H1 (cell line): Measurements from ENCODE around the gene TDRKH. TPM values are rescaled to one million over a fixed set of nuclear protein-coding genes. Genes with fewer than 3 reads are reported as not detected.

Experiments
- CTCF ChIA-PET: fragments of 300-600 bp; sonication (Branson Sonifier 250); formaldehyde crosslinking; loops from one replicate; lab custom pipeline; 2021; ENCODE audit not compliant: partially characterized antibody; lab: Charles Lee
- POLR2A ChIA-PET: fragments of 300-600 bp; sonication (Branson Sonifier 250); formaldehyde crosslinking; loops from one replicate; lab custom pipeline; 2021; ENCODE audit warnings: inconsistent platforms; ENCODE audit not compliant: partially characterized antibody; lab: Charles Lee
- DNase-seq, 2 experiments: peaks; one replicate each; pipeline versions ENCODE4 v3.0.0 to v3.0.0-alpha.2; 2010 to 2022; ENCODE audit warnings: low spot score in 2 of 2, low read depth in 1 of 2, mixed read lengths in 1 of 2
- FAIRE-seq: peaks from 2 replicates; lab custom pipeline; 2011; peaks lifted over from hg19 to GRCh38; lab: Jason Lieb, UNC
- H2AFZ ChIP-seq: 2 replicates; pipeline ENCODE4 v1.8.1; 2012; ENCODE audit warnings: low read length, inconsistent platforms
- H2AK5ac ChIP-seq: 2 replicates; pipeline ENCODE4 v1.6.1; 2013; ENCODE audit warnings: low read depth, low read length
- H2BK120ac ChIP-seq: replicated peaks from 2 replicates; pipeline ENCODE3; 2013; ENCODE audit warnings: low read depth, low read length, inconsistent platforms
- H2BK12ac ChIP-seq: 2 replicates; pipeline ENCODE4 v1.6.1; 2013; ENCODE audit warnings: low read depth, low read length
- H2BK15ac ChIP-seq: 2 replicates; pipeline ENCODE4 v1.6.1; 2013; ENCODE audit warnings: low read length
- H2BK20ac ChIP-seq: 2 replicates; pipeline ENCODE4 v1.6.1; 2013; ENCODE audit warnings: low read length
- H2BK5ac ChIP-seq: 2 replicates; pipeline ENCODE4 v1.6.1; 2013; ENCODE audit warnings: low read depth, low read length
- H3K14ac ChIP-seq: 2 replicates; pipeline ENCODE4 v1.6.1; 2013; ENCODE audit warnings: inconsistent platforms; ENCODE audit not compliant: insufficient read length
- H3K18ac ChIP-seq: 2 replicates; pipeline ENCODE4 v1.6.1; 2013; ENCODE audit warnings: low read length; ENCODE audit errors: extremely low read depth
- H3K23ac ChIP-seq: 2 replicates; pipeline ENCODE4 v1.6.1; 2013; ENCODE audit warnings: inconsistent platforms; ENCODE audit not compliant: insufficient read length
- H3K23me2 ChIP-seq: 2 replicates; pipeline ENCODE4 v1.6.1; 2013; ENCODE audit warnings: low read depth, low read length
- H3K27ac ChIP-seq: 2 replicates; pipeline ENCODE4 v1.6.1; 2011; ENCODE audit warnings: low read depth, low read length, inconsistent platforms
- H3K27me3 ChIP-seq, 4 experiments: replicated peaks in 1 of 4; 1 replicate in 1 of 4; 2 replicates in 3 of 4; pipeline versions ENCODE4 v1.6.1 to v1.8.1; 2011 to 2013; ENCODE audit warnings: low read length in 3 of 4, mild to moderate bottlenecking in 3 of 4, inconsistent platforms in 2 of 4, mixed read lengths in 2 of 4, moderate library complexity in 1 of 4; ENCODE audit not compliant: control insufficient read depth in 3 of 4, insufficient read depth in 3 of 4; ENCODE audit errors: extremely low read depth in 1 of 4
- H3K36me3 ChIP-seq, 4 experiments: 2 replicates each; pipeline versions ENCODE4 v1.6.1 to v1.8.1; 2011 to 2013; ENCODE audit warnings: mild to moderate bottlenecking in 4 of 4, low read length in 3 of 4, moderate library complexity in 2 of 4, control low read depth in 1 of 4, inconsistent platforms in 1 of 4; ENCODE audit not compliant: insufficient read depth in 4 of 4, control insufficient read depth in 2 of 4
- H3K4ac ChIP-seq: replicated peaks from 2 replicates; pipeline ENCODE3; 2013; ENCODE audit warnings: low read length, low read depth, mixed read lengths, inconsistent platforms; ENCODE audit not compliant: insufficient read length
- H3K4me1 ChIP-seq, 4 experiments: replicated peaks in 1 of 4; 1 replicate in 1 of 4; 2 replicates in 3 of 4; pipeline versions ENCODE4 v1.6.1 to v1.8.1; 2011 to 2013; ENCODE audit warnings: low read length in 3 of 4, inconsistent platforms in 2 of 4, mixed read lengths in 1 of 4; ENCODE audit not compliant: insufficient read depth in 4 of 4, control insufficient read depth in 3 of 4
- H3K4me2 ChIP-seq, 2 experiments: 2 replicates each; pipeline versions ENCODE4 v1.6.1 to v1.8.1; 2011 to 2013; ENCODE audit warnings: low read depth in 2 of 2, low read length in 2 of 2, control low read depth in 1 of 2, inconsistent platforms in 1 of 2, mild to moderate bottlenecking in 1 of 2; ENCODE audit not compliant: insufficient read depth in 1 of 2
- H3K4me3 ChIP-seq, 4 experiments: fragments of 200-600, 300-600 bp in 1 of 4; sonication (generic), shearing (Covaris generic), sonication (Bioruptor Twin) in 1 of 4; 2 replicates each; pipeline versions ENCODE4 v1.5.1 to v1.8.1; 2011 to 2016; ENCODE audit warnings: low read length in 4 of 4, low read depth in 3 of 4, control low read depth in 2 of 4, inconsistent platforms in 2 of 4, mild to moderate bottlenecking in 2 of 4, mixed read lengths in 1 of 4, moderate library complexity in 1 of 4; ENCODE audit not compliant: insufficient read depth in 2 of 4; ENCODE audit errors: extremely low read depth in 1 of 4
- H3K56ac ChIP-seq: replicated peaks from 2 replicates; pipeline ENCODE3; 2013; ENCODE audit warnings: low read depth, mild to moderate bottlenecking, mixed read lengths, low read length, inconsistent platforms; ENCODE audit not compliant: insufficient read length
- H3K79me1 ChIP-seq: 2 replicates; pipeline ENCODE4 v1.6.1; 2013; ENCODE audit warnings: low read depth, low read length, control low read depth
- H3K79me2 ChIP-seq, 2 experiments: 2 replicates each; pipeline versions ENCODE4 v1.6.1 to v1.8.1; 2012 to 2013; ENCODE audit warnings: low read length in 2 of 2, mild to moderate bottlenecking in 2 of 2, inconsistent platforms in 1 of 2; ENCODE audit not compliant: insufficient read depth in 2 of 2, control insufficient read depth in 1 of 2
- H3K9ac ChIP-seq, 4 experiments: replicated peaks in 1 of 4; 1 replicate in 1 of 4; 2 replicates in 3 of 4; pipeline versions ENCODE4 v1.6.1 to v1.8.1; 2011 to 2013; ENCODE audit warnings: low read depth in 3 of 4, low read length in 3 of 4, control low read depth in 2 of 4, mild to moderate bottlenecking in 2 of 4, moderate library complexity in 2 of 4, inconsistent platforms in 1 of 4; ENCODE audit errors: extremely low read depth in 1 of 4
- H3K9me3 ChIP-seq, 2 experiments: 2 replicates each; pipeline versions ENCODE4 v1.6.1 to v1.8.1; 2012 to 2013; ENCODE audit warnings: mild to moderate bottlenecking in 2 of 2, moderate library complexity in 2 of 2, control low read depth in 1 of 2, inconsistent platforms in 1 of 2, low read depth in 1 of 2, low read length in 1 of 2, mixed read lengths in 1 of 2; ENCODE audit not compliant: insufficient read depth in 2 of 2
- H4K20me1 ChIP-seq, 2 experiments: replicated peaks in 1 of 2; 2 replicates each; pipeline versions ENCODE3 to v1.8.1; 2011 to 2013; ENCODE audit warnings: inconsistent platforms in 2 of 2, low read length in 2 of 2, mild to moderate bottlenecking in 1 of 2; ENCODE audit not compliant: insufficient read depth in 2 of 2, control insufficient read depth in 1 of 2
- H4K5ac ChIP-seq: 2 replicates; pipeline ENCODE4 v1.6.1; 2013; ENCODE audit warnings: low read length, low read depth, mixed read lengths, inconsistent platforms; ENCODE audit not compliant: insufficient read length
- H4K8ac ChIP-seq: 2 replicates; pipeline ENCODE4 v1.8.0; 2013; ENCODE audit warnings: mild to moderate bottlenecking, moderate library complexity, low read length, inconsistent platforms; ENCODE audit not compliant: insufficient read depth; ENCODE audit errors: extremely low read depth
- H4K91ac ChIP-seq: replicated peaks from 2 replicates; pipeline ENCODE3; 2013; ENCODE audit warnings: low read length, mixed read lengths, inconsistent platforms; ENCODE audit not compliant: insufficient read length
- CREB1 ChIP-seq: IDR thresholded peaks from 2 replicates; pipeline ENCODE4 v1.6.1; 2012; ENCODE audit warnings: inconsistent platforms
- FOSL1 ChIP-seq: IDR thresholded peaks from 2 replicates; pipeline ENCODE4 v1.6.1; 2011; ENCODE audit warnings: mild to moderate bottlenecking, low read depth, low read length, moderate library complexity; ENCODE audit not compliant: insufficient read depth
- MAFK ChIP-seq: IDR thresholded peaks from 2 replicates; pipeline ENCODE4 v1.6.1; 2012; ENCODE audit warnings: low read depth, mild to moderate bottlenecking, improper control_type of control experiment, low read length
- POLR2A ChIP-seq, 2 experiments: IDR thresholded peaks; 1 replicate in 1 of 2; 2 replicates in 1 of 2; pipeline ENCODE4 v1.6.1; 2011; ENCODE audit warnings: low read depth in 2 of 2, low read length in 2 of 2, mild to moderate bottlenecking in 2 of 2; ENCODE audit errors: control extremely low read depth in 1 of 2
- POU5F1 ChIP-seq: IDR thresholded peaks from 2 replicates; pipeline ENCODE4 v1.6.1; 2011; ENCODE audit warnings: low read depth, mild to moderate bottlenecking, low read length, moderate library complexity
- RXRA ChIP-seq: IDR thresholded peaks from 2 replicates; pipeline ENCODE4 v1.6.1; 2011; ENCODE audit warnings: low read depth, mild to moderate bottlenecking, low read length, moderate library complexity; ENCODE audit not compliant: insufficient read depth
- SAP30 ChIP-seq: fragments of 300-600 bp; sonication (generic); IDR thresholded peaks from 2 replicates; pipeline ENCODE4 v1.7.1; 2012; ENCODE audit warnings: low read length, moderate library complexity, mild to moderate bottlenecking, inconsistent platforms; ENCODE audit not compliant: insufficient read depth, insufficient replicate concordance
- SIN3A ChIP-seq, 2 experiments: IDR thresholded peaks in 1 of 2; conservative IDR thresholded peaks in 1 of 2; 2 replicates each; pipeline ENCODE4 v1.6.1; 2011 to 2012; ENCODE audit warnings: low read length in 2 of 2, improper control_type of control experiment in 1 of 2, low read depth in 1 of 2, mild to moderate bottlenecking in 1 of 2
- SIRT6 ChIP-seq: IDR thresholded peaks from one replicate; pipeline ENCODE4 v1.7.1; 2012; ENCODE audit warnings: low read length, inconsistent platforms
- TBP ChIP-seq: IDR thresholded peaks from 2 replicates; pipeline ENCODE4 v1.6.1; 2011; ENCODE audit warnings: low read depth, low read length, improper control_type of control experiment
- TCF12 ChIP-seq: IDR thresholded peaks from 2 replicates; pipeline ENCODE4 v1.6.1; 2011; ENCODE audit warnings: low read depth, mild to moderate bottlenecking, low read length
- WGBS, 2 experiments: shearing (Covaris generic) in 1 of 2; methylation state at CpG; one replicate each; pipeline versions ENCODE4 v1.1.6 to v1.1.7; 2013 to 2015; ENCODE audit warnings: low lambda C conversion rate in 2 of 2, mixed read lengths in 2 of 2, inconsistent platforms in 1 of 2, low coverage in 1 of 2, missing lambda C conversion rate in 1 of 2; ENCODE audit not compliant: insufficient replicate concordance in 2 of 2, insufficient coverage in 1 of 2, insufficient read length in 1 of 2; ENCODE audit errors: extremely low coverage in 1 of 2, missing lambda C conversion rate in 1 of 2; 5-methylcytosine and 5-hydroxymethylcytosine counted together
- polyA plus RNA-seq, 7 experiments: library from polyadenylated mRNA; depleted of rRNA in 3 of 7; stranded (reverse) in 5 of 7; unstranded in 2 of 7; fragments of >200 nt in 5 of 7; fragments of 200-250 nt in 2 of 7; gene quantifications; 1 replicate in 5 of 7; 2 replicates in 1 of 7; 4 replicates in 1 of 7; pipeline versions ENCODE4 v1.2.1 to v1.2.3, GENCODE V29; 2011 to 2013; ENCODE audit warnings: missing spikeins in 2 of 7, mixed read lengths in 2 of 7
- total RNA-seq: library from RNA; stranded (reverse); fragmentation: NEBNext Ultra II Directional; extraction: Animal tissue kit (Norgen Biotek cat#: 25700); gene quantifications from 2 replicates; pipeline ENCODE4 v1.2.1, GENCODE V29; 2021

TDRKH gene
- total and polyA plus RNA-seq, 2 of the 8 experiments (the other 6 are each of a cell fraction or from before 2014, with no cell fraction given), result 9.9 to 26.1 TPM

- FAIRE-seq (no peak), DNase-seq (no peak)
- Histone ChIP-seq H2BK20ac (no peak overlapping the region), H4K8ac (no peak overlapping the region), H3K14ac (no peak overlapping the region), H3K79me1 (no peaks in the 10 kb centered on the region), H3K9ac (no peak overlapping the region), H3K27me3 (no peaks in the 10 kb centered on the region), H3K4ac (no peak overlapping the region), H3K18ac (no peak overlapping the region), H3K23me2 (no peaks in the 10 kb centered on the region), H3K79me2 (no peaks in the 10 kb centered on the region), H3K36me3 (peaks cover 6 to 27% (median 17%) of the 10 kb centered on the region in 4 experiments; a peak in 7 of 8 replicates), H3K4me3 (no peak overlapping the region), H2BK12ac (no peak overlapping the region), H2AK5ac (no peak overlapping the region), H3K56ac (no peak overlapping the region), H4K20me1 (no peaks in the 10 kb centered on the region), H3K23ac (no peak overlapping the region), H4K91ac (no peak overlapping the region), H3K4me2 (no peak overlapping the region), H4K5ac (no peak overlapping the region), H3K9me3 (no peaks in the 10 kb centered on the region)
- CTCF ChIA-PET, result interaction anchor here (0.7 to 0.9 kb wide), 3 partner anchors 21 to 118 kb away, joined by 3 to 4 read pairs (median 3); no protein-coding TSS in a partner anchor
- POLR2A ChIA-PET, result interaction anchor here (0.6 to 1.2 kb wide), 3 partner anchors 11 to 145 kb away, joined by 4 to 5 read pairs (median 4); partner anchors contain the start of gene SNX27
- WGBS, 2 experiments, result 76% methylated on average over 1 of the region's 1 CpG; no CpG with 5 or more reads in 1 of the 2 experiments
- TF ChIP-seq SAP30, result no peak
- TF ChIP-seq MAFK, result no peak
- TF ChIP-seq SIN3A (conservative IDR thresholded peaks at IDR 0.05 in 1 of 2, IDR thresholded peaks at IDR 0.05 in 1 of 2; ENCODE audit: low read depth in 1 of 2, low read length in 2 of 2), result no peak
- TF ChIP-seq RXRA, result no peak
- TF ChIP-seq TCF12, result no peak
- TF ChIP-seq TBP, result no peak
- TF ChIP-seq FOSL1, result no peak
- no peak for TF ChIP-seq POLR2A (IDR thresholded peaks at IDR 0.05; ENCODE audit: control extremely low read depth in 1 of 2, low read depth in 2 of 2, low read length in 2 of 2)
- TF ChIP-seq SIRT6, result no peak
- no peak for TF ChIP-seq CREB1
- TF ChIP-seq POU5F1, result no peak
- TF ChIP-seq, all 59 proteins: peak for 0
- no peak overlapping the region for H2BK15ac ChIP-seq
- H2BK5ac ChIP-seq, result no peak overlapping the region
- no peak overlapping the region for H2BK120ac ChIP-seq
- H3K27ac ChIP-seq, result no peak overlapping the region
- no peaks in the 10 kb centered on the region for H3K4me1 ChIP-seq
- no peak overlapping the region for H2AFZ ChIP-seq
Measured at GRCh38 chr1:151756291-151756690, 34.0 kb downstream of the TDRKH start.
